Adrenal gland (tissue), 5 donors: ENCODE data around the gene CLDN8.

Experiments
- CTCF ChIP-seq, 6 experiments: fragments of 450-650 bp in 4 of 6; fragments of 200-600 bp in 2 of 6; sonication (generic) in 1 of 6; IDR thresholded peaks; 1 replicate in 5 of 6; 2 replicates in 1 of 6; pipeline versions ENCODE4 v1.5.1 to v1.8.0; 2016 to 2021; ENCODE audit warnings: antibody characterized with exemption in 6 of 6, mild to moderate bottlenecking in 2 of 6, moderate library complexity in 1 of 6
- POLR2A ChIP-seq, 2 donors: fragments of 450-650 bp; IDR thresholded peaks; one replicate each; pipeline ENCODE4 v1.6.1; 2017; ENCODE audit warnings: antibody characterized with exemption in 2 of 2, mild to moderate bottlenecking in 2 of 2, moderate library complexity in 1 of 2
- donor health status: DM: no; HTN: no; CAD: no.

GRCh38 chr21:30238168-30238567 is 22.3 kb upstream of the CLDN8 start:
- no peak for TF ChIP-seq CTCF (IDR thresholded peaks at IDR 0.05)
- no peak for TF ChIP-seq POLR2A (IDR thresholded peaks at IDR 0.05)
